GM19467 (cell line): Measurements from ENCODE around the gene CCDC107.

Experiments used
- ATAC-seq: cut with Tn5 transposase; IDR thresholded peaks from one replicate; pipeline ENCODE4 v1.9.1; 2021; ENCODE audit warnings: mild to moderate bottlenecking, moderate library complexity; ENCODE audit not compliant: unreplicated experiment

Gene CCDC107

DNA sequence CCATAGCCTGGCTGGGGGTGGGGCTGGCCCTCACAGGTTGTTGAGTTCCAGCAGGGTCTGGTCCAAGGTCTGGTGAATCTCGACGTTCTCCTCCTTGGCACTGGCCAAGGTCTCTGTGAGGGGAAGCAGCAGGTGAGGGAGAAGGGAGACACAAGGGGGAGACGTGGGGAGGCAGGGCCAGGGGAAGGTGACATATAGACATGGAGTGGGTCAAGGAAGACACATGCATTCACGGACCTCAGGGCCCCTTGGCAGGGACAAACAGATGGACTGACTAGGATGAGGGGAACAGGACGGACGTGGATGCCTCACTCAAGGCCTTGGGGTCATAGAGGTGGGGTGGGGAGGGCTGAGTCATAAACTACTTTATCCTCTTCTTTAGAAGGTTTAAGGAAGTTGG, 24.0 kb downstream of the CCDC107 start:
- ATAC-seq: no peak

DNA sequence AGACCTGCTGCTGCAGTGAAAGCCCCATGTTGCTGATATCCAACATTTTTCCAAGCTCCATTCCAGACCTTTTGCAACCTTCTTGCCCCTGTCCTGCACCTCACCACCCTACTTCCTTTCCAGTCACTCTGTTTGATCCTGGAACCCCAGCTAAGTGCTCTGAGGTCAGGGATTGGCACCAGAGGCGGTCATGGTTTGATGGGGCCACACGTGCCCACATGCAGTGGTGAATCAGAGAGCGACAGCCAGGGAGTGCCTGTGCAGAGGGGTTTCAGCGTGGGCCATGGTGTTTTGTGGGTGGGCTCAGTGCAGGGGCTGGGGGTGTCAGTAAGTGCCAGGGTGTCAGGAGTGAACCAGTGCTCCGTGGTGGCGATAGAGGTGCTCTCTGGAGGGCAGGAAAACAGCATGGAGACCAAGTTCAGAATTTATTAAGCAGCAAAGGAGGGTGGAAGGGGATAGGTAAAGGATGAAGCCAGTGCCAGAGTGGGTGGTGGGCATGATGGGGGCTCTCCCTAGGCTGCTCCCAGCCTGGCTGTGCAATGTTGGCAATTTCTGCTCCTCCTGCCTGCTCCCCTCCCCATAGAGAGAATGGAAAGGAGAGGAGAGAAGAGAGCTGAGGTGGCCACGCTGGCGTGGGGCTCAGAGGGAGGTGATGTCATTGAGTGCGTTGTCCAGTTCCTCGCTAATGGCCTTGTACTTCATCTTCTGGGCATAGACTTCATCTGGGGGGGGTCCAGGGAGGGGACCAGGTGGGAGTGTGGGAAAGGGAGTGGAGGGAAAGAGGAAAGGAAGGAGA, 24.6 kb downstream of the CCDC107 start:
- ATAC-seq: no peak

DNA sequence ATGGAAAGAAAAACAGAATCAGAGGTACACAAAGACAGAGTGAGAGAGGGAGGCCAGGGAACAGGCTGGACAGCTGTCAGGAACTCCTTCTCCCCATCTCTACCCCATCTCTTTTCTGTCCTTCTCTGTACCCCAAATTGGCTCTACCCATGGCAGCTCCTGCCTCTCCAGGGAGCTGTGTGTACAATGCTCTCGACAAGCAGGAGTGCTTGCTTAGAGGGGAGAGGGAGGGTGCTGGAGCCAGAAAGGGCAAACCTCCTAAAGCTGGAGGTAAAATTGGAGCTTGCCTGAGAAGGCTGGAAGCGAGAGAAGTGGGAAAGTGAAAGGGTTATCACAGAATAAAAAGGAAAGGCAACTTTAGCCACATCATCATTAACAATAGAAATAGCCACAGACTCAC, 25.2 kb downstream of the CCDC107 start:
- ATAC-seq: no peak

DNA sequence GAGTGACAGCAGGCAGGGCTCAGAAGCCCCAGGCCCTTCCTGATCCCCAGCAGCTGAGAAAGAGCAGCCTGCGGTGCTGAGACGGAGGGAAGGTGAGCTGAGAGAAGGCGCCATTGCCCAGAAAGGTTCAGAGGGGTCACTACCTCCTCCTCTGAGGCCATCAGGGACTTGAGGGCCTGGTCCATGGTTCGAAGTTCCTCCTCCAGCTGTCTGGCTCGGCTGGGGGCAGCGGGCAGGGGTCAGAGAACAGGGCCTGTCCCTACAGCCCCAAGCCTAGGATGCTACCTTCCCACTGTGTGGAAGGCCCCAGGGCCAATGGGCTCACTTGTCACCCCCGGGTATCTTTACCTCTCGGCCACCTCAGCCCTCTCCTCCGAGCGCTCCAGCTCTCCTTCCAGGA, 26.8 kb downstream of the CCDC107 start:
- no peak for ATAC-seq

DNA sequence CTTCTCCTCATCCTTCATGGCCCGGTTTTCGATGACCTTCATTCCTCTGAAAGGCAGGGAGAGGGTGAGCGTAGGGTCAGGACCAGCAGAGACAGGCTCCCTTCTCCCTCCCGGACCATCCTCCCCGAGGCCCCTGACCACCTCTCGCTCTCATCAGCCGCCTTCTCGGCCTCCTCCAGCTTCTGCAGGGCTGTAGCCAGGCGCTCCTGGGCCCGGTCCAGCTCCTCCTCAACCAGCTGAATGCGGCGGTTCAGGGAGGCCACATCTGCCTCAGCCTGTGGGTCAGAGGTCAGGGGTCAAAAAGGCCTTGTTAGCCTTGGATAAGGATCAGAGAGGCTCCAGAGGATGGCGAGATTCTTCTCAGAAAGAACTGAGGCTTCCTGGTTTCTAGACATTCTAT, 27.4 kb downstream of the CCDC107 start:
- ATAC-seq: no peak

DNA sequence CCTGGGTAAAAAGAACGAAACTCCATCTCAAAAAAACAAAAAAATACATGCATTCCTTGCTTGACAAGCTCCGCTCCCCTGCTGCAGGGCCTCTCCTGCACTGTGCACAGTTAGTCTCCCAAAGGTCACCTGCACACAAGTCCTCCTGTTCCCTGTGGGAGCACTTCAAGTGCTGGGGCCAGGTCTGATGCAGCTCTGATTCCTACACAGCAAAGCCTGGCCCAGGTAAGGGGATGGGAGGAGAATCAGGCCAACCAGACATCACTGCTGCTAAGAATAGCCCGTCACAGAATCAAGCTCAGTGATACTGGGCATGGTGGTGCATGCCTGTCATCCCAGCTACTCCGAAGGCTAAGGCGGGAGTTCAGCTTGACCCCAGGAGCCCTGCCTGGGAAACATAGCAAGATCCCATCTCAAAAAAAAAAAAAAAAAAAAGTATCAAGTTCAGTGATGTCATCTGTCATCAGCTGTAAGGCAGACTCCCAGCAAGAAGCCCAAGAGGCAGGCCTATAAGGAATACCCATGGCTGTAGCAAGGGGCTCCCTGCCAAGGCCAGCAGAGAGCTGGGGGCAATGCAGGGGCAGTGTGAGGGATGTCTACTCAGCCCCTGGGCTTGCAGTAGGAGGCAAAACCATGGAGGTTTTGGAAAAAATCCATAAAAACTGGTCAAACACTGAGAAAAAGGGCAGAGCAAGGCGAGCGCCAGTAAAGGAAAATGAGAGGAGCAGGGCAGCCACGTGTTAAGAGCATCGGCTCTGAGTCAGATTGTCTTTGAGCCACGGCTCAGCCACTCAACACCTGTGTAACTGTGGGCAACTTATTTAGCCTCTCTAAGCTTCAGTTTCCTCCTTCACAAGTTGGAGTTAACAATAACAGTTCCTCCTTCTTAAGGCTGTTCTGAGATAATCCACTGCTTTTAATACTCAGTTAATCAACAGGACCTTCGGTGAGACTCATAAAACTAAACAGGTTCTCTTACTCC, 28.4 kb downstream of the CCDC107 start:
- ATAC-seq: no peak

DNA sequence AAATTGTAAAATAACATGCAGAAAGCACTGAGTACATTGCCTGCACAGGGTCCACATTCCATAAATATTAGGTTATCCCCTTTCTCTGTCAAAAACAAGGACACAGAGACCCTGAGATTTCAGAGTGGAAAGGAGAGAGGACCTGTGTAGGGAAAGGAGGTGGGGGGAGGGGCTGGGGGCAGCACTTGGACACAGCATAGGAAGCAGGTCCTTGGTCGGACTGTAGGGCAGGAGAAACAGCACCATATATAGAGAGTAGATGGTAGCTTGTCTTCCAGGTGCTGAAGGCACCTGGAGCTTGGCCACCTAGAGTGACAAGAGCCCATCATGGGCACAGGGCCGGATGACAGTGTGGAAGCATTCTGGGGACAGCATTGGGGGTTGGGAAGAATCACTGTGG, 29.2 kb downstream of the CCDC107 start:
- ATAC-seq: no peak

DNA sequence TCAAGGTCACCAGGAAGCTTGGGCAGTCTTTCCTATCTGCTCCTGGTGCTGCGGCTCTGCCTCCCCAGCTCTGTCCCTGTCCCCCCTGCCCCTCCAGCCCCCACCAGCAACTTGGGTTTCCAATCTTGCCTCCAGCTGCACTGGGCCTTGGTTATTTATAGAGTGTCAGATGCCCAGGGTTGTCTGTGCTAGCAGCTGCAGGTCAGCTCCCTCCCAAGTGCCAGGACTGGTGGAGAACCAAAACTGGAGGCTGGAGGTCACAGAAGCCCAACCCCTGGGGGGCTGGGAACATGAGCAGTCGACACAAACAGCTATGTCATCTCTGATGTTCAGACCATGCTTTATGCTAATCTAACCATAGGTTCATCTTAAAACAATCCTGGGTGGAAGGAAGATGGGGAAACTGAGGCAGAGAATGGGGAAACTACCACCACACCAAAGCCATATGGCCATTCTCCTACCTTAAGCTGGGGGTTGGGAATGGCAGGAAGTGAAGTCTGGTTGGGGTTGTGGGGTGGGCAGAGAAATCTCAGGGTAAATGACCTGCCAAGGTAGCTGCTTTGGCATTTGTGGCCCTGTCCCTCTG, 30.0 kb downstream of the CCDC107 start:
- ATAC-seq: no peak

DNA sequence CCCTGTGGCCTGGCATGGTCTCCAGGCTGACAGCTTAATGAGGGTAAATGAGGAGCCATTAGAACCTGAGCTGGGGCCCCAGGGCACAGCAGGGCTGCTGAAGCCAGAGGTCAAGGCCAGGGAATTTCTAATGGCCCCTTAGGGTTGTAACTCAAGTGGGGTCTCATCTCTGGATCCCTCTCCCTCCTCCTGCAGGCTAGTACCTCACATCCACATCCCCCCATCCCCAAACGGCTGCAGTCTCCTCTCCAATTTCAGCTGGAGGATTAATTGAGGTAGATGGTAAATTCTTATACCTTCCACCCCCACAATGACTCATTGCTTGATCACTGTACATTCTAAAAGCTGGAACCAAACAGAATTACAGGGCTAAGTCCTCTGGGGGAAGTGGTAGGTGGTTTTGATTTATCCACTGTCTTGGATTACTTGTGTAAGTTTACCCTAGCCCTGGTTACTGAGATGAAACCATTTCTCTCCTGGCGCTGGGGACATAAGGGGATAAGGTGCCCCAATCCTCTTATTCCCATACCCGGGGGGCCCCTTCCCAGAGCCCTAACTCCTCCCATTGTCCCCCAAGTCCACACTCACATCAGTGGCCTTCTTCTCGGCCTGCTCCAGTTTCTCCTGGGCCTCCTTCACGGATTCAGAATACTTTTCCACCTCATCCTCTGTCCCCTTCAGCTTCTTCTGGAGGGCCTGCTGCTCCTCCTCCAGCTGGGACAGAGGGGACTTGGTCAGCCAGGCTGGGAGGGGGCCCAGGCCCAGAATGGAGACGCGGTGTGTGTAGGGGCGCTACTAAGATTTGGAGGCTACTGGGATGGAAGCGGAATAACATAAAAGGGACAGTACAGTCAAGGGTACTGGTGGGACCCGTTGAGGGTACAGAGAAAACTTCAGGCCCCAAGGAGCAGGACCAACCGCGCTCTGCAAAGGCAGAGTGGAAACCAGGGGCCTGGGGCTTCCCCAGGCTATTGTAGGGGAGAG, 30.8 kb downstream of the CCDC107 start:
- no peak for ATAC-seq

DNA sequence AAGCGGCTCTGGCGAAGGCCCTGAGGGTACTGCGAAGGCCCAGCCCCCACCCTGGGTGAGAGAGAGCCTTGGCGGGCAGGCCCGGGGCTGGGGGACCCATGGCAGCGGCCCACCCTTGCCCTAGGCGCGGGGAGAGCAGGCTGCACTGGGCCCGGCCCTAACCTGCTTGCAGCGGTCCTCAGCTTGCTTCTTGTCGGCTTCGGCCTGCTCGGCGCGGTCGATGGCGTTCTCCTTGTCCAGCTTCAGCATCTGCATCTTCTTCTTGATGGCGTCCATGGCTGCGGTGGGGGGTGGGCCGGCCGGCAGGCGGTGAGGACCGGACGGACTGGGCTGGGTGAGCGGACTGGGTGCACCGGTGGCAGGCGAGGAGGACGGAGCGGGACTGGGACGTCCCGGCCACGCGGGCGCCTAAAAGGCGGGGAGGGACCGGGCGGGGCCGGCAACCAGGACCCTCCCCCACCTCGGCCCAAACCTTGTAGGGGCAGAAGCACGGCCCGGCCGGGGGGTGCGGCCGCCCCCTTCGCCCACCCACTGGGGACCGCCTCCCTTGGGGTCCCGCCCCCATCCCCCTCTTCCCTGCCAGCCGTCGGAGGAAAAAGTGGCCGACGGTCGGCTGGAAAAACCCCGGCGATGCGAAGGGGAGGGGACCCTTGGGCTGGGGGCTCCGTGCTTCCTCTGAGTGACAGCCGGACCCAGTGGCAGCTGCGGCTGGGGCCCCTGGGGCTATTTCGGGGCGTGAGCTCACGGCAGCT, 31.6 kb downstream of the CCDC107 start, which contains the start of gene TPM2:
TPM2 (minus strand) TSS at position 384 of the 752 bp plus-strand sequence; CDS start at position 276, 108 bp downstream.
- ATAC-seq: no peak

DNA sequence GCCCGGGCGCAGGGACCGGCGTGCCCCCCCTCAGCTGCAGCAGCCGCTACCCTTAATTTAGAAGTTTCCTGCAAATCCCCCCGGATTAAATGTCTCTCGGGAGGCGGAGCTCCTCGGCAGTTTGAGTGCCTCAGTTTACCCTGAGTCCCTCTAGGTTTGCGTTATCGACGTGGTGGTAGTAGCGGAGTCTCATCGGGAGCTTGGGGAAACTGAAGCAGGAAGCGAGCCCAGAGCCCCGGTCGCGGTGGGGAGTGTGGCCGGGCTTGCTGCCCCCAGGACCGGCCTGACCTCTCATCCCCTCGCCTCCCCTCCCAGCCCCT, 32.2 kb downstream of the CCDC107 start:
- no peak for ATAC-seq

DNA sequence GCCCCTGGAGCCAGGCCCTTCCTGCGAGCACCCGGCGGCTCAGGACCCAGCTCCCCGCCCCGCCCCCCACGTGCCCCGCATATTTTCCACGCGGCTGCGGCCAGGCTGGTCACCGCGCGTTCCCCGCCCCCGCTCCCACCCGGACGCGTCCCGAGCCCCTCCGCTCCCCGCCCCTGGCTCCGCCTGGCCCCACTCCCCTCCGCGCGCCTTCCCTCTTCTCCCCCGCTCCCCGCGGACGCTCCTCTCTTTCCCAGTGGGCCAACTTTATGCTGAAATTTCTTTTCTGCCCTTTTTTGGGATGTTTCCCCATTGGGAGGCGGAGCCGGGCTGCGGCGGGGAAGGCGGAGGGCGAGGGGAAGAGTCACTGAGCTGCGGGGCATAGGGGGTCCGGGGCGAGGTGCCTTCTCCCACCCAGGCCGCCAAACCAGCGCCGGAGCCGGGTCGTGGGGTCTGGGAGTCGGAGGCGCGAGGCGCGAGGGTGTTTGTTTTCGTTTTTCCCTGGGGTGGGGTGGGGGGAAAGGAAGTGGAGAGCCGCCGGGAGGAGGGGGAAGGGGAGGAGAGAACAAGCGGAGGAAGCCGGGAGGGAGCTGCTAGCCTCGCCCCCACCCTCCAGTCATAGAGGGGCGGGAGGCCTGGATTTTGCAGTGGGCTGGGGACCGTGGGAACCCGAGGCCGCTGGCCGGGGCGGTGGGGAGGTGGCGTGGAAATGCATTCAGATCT, 32.7 kb downstream of the CCDC107 start:
- no peak for ATAC-seq

DNA sequence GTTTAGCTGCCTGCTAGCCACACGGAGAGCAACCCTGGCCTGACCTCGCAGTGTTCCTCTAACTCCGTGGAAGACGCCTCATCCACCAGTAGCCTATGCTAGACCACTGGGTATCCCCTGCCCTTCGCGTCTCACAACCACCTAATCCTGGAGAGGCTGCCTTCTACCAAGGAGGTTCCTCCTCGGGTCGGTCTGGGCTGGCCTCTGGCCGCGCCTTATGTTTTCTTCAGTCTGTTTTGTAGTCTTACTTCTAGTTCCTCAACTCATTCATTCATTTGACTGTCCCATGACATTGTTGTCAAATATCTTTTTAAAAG, 33.2 kb downstream of the CCDC107 start:
- ATAC-seq: no peak

DNA sequence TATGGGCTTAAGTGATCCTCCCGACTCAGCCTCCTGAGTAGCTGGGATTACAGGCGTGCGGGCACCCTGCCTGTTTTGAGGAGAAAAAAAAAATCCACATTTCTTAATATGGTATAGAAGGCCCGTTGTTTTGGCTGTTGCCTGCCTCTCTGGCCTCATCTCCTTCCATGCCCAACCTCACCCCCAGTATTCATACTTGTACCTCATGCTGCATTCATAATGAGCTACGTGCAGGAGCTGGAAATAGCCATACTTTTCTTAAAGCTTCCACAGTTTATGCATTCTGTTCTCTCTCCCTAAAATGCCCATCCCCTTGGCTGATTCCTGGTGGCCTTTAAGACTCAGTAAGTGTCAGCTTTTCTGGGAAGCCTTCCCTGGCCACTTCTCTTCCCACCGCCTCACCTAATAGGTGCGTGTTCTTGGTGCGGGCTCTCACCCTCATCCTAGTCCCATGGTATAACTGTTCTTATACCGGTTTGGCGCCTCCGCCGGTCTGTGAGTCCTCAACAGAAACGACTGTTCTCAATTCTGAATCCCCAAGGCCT, 33.7 kb downstream of the CCDC107 start:
- ATAC-seq: no peak

DNA sequence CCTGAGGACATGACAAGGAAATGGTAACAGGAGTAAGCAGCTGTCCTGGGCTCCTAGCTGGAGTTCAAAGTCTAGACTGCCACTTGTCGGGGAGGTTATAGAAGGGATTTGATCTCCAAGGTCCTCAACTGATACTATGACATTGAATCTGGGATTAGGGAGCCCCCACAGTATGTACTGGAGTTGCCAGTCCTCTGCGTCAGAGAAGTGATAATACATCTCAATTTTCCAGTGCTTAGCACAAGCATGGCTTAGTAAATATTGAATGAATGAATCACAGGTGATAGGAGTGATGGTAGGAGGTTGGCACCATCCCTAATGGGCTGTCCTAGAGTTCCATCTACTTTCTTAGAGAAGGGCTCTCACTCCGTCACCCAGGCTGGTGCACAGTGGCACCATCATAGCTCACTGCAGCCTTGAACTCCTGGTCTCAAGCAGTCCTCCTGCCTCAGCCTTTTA, 37.9 kb downstream of the CCDC107 start:
- no peak for ATAC-seq

DNA sequence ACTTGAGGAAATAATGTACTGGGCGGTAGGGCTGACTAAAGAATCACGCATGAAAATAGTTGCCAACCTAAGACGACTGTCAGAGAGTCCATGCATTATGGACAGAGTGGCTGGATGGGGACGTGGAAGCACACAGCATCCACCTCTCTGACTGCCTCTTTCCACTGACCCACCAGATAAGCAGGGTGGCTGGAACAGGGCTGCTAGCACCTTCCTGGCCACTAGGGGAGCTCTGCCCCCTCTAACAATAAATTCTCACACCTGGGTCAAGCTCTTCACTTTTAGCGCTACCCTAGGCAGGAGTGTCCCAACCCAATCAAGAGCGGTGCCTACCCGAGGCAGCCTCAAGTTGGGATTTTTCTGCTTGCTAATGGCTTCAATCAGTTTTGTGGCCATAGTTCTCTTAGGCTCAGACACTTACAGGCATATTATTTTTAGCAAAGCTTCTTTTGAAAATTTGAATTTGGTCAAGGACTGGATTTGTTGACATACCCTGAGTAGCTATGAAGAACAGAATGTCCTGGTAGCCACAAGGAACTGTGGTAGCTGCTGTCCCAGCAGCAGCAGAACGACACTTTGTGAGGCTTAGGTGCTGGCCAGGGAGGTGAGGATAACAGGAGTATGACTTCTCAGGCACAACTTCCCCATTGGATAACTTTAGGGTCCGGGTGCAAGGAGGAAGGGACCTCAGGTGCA, 38.6 kb downstream of the CCDC107 start:
- no peak for ATAC-seq

DNA sequence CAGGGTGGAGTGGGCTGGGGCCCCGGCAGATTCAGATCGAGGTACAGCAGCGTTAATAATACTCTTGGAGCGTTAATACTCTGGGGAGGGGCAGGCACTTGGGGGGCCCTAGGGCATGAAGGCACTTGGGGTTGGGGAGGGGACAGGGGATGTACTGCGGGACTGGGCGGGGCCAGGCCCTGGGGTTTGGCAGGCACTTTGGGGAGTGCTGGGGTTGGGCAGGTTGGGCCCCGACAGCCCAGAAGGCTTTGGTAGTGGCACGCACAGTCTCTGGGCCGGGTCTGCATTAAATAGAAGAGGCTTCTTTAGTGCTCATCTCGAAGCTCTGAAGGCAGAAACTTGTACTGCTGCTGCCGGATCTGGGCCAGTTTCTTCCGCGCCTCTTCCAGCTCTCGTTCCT, 39.4 kb downstream of the CCDC107 start:
- no peak for ATAC-seq

DNA sequence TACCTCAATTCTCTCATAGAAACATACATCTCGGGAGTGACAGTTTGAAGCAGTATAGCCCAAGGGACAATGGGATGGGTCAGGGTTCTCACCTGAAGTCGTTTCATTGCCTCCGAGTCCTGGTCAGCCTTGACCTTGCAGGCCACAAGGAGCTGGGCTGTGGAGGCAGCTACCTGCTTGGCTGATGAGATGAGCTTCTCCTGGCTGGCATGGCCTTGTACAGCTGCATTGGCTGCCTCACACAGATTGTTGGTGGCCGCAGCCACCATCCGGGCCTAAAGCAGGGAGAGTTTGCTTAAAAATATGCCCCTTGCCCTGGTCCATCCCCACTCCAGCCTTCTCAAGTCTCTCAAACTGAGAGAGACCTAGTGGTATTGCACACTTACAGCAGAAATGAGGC, 40.1 kb downstream of the CCDC107 start:
- no peak for ATAC-seq
